PFSK-1 (cell line): ENCODE data around the gene PINK1.

ENCODE experiments used
- FOXP2 ChIP-seq: optimal IDR thresholded peaks from 2 replicates; pipeline ENCODE3; 2011; ENCODE audit warnings: borderline replicate concordance, control low read depth, inconsistent platforms; ENCODE audit not compliant: insufficient read depth; ENCODE audit errors: extremely low read length, extremely low read depth
- POLR2AphosphoS5 ChIP-seq: IDR thresholded peaks from 2 replicates; pipeline ENCODE4 v1.6.1; 2012; ENCODE audit warnings: low read depth, mild to moderate bottlenecking, control low read depth, low read length, moderate library complexity
- REST ChIP-seq, 2 experiments: IDR thresholded peaks; 2 replicates each; pipeline versions ENCODE4 v1.6.1 to v1.8.0; 2011 to 2012; ENCODE audit warnings: low read depth in 2 of 2, low read length in 2 of 2, control low read depth in 1 of 2, inconsistent platforms in 1 of 2, mild to moderate bottlenecking in 1 of 2, moderate library complexity in 1 of 2; ENCODE audit not compliant: insufficient read depth in 1 of 2
- TAF1 ChIP-seq: IDR thresholded peaks from 2 replicates; pipeline ENCODE4 v1.6.1; 2012; ENCODE audit warnings: low read length, control low read depth, borderline replicate concordance; ENCODE audit not compliant: insufficient read depth

GRCh38 chr1:20695515-20695914, 62.3 kb downstream of the PINK1 start:
- no peak for TF ChIP-seq POLR2AphosphoS5
- TF ChIP-seq TAF1, result no peak
- TF ChIP-seq FOXP2, result no peak
- TF ChIP-seq REST (IDR thresholded peaks at IDR 0.05; ENCODE audit: insufficient read depth in 1 of 2, low read depth in 2 of 2, low read length in 2 of 2), result no peak
